PC-3 (cell line): ENCODE measurements around the gene SORL1-AS1. TPM values are rescaled to one million over a fixed set of nuclear protein-coding genes. Genes with fewer than 3 reads are reported as not detected.

Experiments
- ATAC-seq: fragments of 200-7000 bp; cut with Tn5 transposase; 2 replicates; pipeline ENCODE4 v1.9.1; 2020; ENCODE audit warnings: mild to moderate bottlenecking, moderate library complexity
- BruUV-seq: library from RNA; stranded (reverse); fragments of 400-500 nt; replicated peaks from 2 replicates; lab custom pipeline; 2021; lab: Mats Ljungman, UMichigan
- CTCF ChIA-PET: fragments of 300-600 bp; sonication (Branson Sonifier 250); formaldehyde crosslinking; loops from one replicate; lab custom pipeline; 2022; ENCODE audit warnings: antibody characterized with exemption; lab: Charles Lee
- POLR2A ChIA-PET: fragments of 300-600 bp; sonication (Branson Sonifier 250); formaldehyde crosslinking; loops from one replicate; lab custom pipeline; 2022; ENCODE audit warnings: antibody characterized with exemption; ENCODE audit not compliant: unreplicated experiment; lab: Charles Lee
- DNase-seq: peaks from one replicate; pipeline ENCODE4 v3.0.0-alpha.2; 2015
- H2AFZ ChIP-seq: fragments of 300-600 bp; sonication (generic); 2 replicates; pipeline ENCODE4 v1.6.0; 2016; ENCODE audit warnings: antibody characterized with exemption, low read length
- H3F3A ChIP-seq: fragments of 300-600 bp; sonication (generic); one replicate; pipeline ENCODE4 v1.6.0; 2017; ENCODE audit warnings: antibody characterized with exemption, low read length, control low read depth, mild to moderate bottlenecking; ENCODE audit not compliant: unreplicated experiment
- H3K27ac ChIP-seq: fragments of 300-600 bp; sonication (generic); 2 replicates; pipeline ENCODE4 v1.5.1; 2016; ENCODE audit warnings: mild to moderate bottlenecking, low read length
- H3K27me3 ChIP-seq: fragments of 300-600 bp; sonication (generic); 2 replicates; pipeline ENCODE4 v1.6.1; 2016; ENCODE audit warnings: low read length, mixed read lengths
- H3K36me3 ChIP-seq: fragments of 300-600 bp; sonication (generic); 2 replicates; pipeline ENCODE4 v1.6.1; 2016; ENCODE audit warnings: low read depth, mixed run types, low read length, mixed read lengths
- H3K4me1 ChIP-seq: fragments of 300-600 bp; sonication (generic); 2 replicates; pipeline ENCODE4 v1.5.1; 2016; ENCODE audit warnings: low read length; ENCODE audit not compliant: insufficient read depth
- H3K4me2 ChIP-seq: fragments of 300-600 bp; sonication (generic); 2 replicates; pipeline ENCODE4 v1.6.0; 2016; ENCODE audit warnings: low read length
- H3K4me3 ChIP-seq: fragments of 300-600 bp; sonication (generic); 2 replicates; pipeline ENCODE4 v1.5.1; 2016; ENCODE audit warnings: mild to moderate bottlenecking, low read length, mixed read lengths
- H3K79me2 ChIP-seq: fragments of 300-600 bp; sonication (generic); 2 replicates; pipeline ENCODE4 v1.6.1; 2017; ENCODE audit warnings: low read length, mixed read lengths
- H3K9ac ChIP-seq: fragments of 300-600 bp; sonication (generic); 2 replicates; pipeline ENCODE4 v1.6.0; 2016; ENCODE audit warnings: mild to moderate bottlenecking, low read length
- H3K9me2 ChIP-seq: fragments of 300-600 bp; sonication (generic); replicated peaks from 2 replicates; pipeline ENCODE4 v1.6.1; 2016; ENCODE audit warnings: mixed run types, low read length, mixed read lengths
- H3K9me3 ChIP-seq: fragments of 300-600 bp; sonication (generic); 2 replicates; pipeline ENCODE4 v1.6.1; 2016; ENCODE audit warnings: low read length, mixed read lengths
- H4K20me1 ChIP-seq: fragments of 300-600 bp; sonication (generic); 2 replicates; pipeline ENCODE4 v1.6.1; 2016; ENCODE audit warnings: low read length, mixed read lengths
- EZH2 ChIP-seq: fragments of 300-600 bp; sonication (generic); IDR thresholded peaks from one replicate; pipeline ENCODE4 v1.6.1; 2017; ENCODE audit warnings: antibody characterized with exemption, mild to moderate bottlenecking, low read length; ENCODE audit not compliant: unreplicated experiment
- EZH2phosphoT487 ChIP-seq: fragments of 300-600 bp; sonication (generic); IDR thresholded peaks from 2 replicates; pipeline ENCODE4 v1.6.1; 2018; ENCODE audit warnings: mild to moderate bottlenecking, antibody characterized with exemption, low read length, borderline replicate concordance
- intact Hi-C: fragments of 100-400 bp; cut with micrococcal nuclease; formaldehyde crosslinking; loops from 2 replicates; pipeline ENCODE4 v1.9.0; 2023
- total RNA-seq: library from RNA; depleted of rRNA; stranded (reverse); fragments of >200 nt; gene quantifications from 2 replicates; pipeline ENCODE4 v1.2.3, GENCODE V29; 2014; rRNA removed
- TF ChIP-seq, protein P1 (sequence below): fragments of 300-600 bp; sonication (generic); conservative IDR thresholded peaks from 2 replicates; pipeline ENCODE4 v1.5.1; 2017; ENCODE audit warnings: antibody characterized with exemption, low read depth, mild to moderate bottlenecking, low read length

Gene SORL1-AS1

DNA sequence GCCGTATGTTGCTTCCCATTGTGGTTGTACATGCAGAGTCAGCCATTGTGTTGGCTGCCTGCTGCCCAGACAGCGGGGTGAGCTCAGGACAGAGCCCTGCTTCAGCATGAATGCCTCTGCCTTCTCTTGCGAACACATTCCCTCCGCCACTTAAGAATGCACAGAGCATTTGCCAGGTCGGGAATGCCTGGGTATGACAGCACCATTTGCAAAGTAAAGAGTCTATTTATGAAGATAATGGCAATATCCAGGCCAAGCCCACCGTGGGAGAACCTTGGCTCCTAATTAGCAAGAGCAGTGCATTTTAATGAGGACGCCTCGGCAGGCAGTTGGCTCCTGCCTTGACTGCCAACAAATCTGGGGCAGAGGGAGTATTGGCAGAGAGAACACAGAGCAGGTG lies 63.1 kb downstream of the SORL1-AS1 start:
- BruUV-seq, result no TSS peak
- H3K4me2 ChIP-seq, result no peak overlapping the region
- intact Hi-C loops, result no loop called here
- TF ChIP-seq, protein P1, sequence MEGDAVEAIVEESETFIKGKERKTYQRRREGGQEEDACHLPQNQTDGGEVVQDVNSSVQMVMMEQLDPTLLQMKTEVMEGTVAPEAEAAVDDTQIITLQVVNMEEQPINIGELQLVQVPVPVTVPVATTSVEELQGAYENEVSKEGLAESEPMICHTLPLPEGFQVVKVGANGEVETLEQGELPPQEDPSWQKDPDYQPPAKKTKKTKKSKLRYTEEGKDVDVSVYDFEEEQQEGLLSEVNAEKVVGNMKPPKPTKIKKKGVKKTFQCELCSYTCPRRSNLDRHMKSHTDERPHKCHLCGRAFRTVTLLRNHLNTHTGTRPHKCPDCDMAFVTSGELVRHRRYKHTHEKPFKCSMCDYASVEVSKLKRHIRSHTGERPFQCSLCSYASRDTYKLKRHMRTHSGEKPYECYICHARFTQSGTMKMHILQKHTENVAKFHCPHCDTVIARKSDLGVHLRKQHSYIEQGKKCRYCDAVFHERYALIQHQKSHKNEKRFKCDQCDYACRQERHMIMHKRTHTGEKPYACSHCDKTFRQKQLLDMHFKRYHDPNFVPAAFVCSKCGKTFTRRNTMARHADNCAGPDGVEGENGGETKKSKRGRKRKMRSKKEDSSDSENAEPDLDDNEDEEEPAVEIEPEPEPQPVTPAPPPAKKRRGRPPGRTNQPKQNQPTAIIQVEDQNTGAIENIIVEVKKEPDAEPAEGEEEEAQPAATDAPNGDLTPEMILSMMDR, result no peak
- TF ChIP-seq EZH2phosphoT487 (no peak), EZH2 (no peak)
- H3K27me3 ChIP-seq, result no peaks in the 10 kb centered on the region
- ATAC-seq (no peak), DNase-seq (no peak)
- no peak overlapping the region for H3K27ac ChIP-seq
- H3K4me3 ChIP-seq, result no peak overlapping the region
- no peaks in the 10 kb centered on the region for H4K20me1 ChIP-seq
- no peaks in the 10 kb centered on the region for H3K9me2 ChIP-seq
- ChIA-PET CTCF (no interaction called here), POLR2A (no interaction called here)
- no peak overlapping the region for H3K9ac ChIP-seq
- no peaks in the 10 kb centered on the region for H3K36me3 ChIP-seq
- peaks cover 13% of the 10 kb centered on the region for H3K4me1 ChIP-seq
- no peaks in the 10 kb centered on the region for H3K9me3 ChIP-seq
- H2AFZ ChIP-seq, result no peak overlapping the region
- H3F3A ChIP-seq, result no peaks in the 10 kb centered on the region
- no peaks in the 10 kb centered on the region for H3K79me2 ChIP-seq

Other genes with a start within 250 kb of the SORL1-AS1 start
- 38.4 and 43.0 TPM in 2 replicates for gene SC5D, start 160.2 kb downstream of the SORL1-AS1 start, total RNA-seq
- 53.7 and 74.5 TPM in 2 replicates for gene SORL1, start 653 bp downstream of the SORL1-AS1 start, total RNA-seq